ENCODE data around the gene INPP4A. TPM values are rescaled to one million over a fixed set of nuclear protein-coding genes. Genes with fewer than 3 reads are reported as not detected.

Gene INPP4A
- total and polyA plus RNA-seq, 8 donors, result 1.5 to 65.3 (median 12.2) TPM

DNA sequence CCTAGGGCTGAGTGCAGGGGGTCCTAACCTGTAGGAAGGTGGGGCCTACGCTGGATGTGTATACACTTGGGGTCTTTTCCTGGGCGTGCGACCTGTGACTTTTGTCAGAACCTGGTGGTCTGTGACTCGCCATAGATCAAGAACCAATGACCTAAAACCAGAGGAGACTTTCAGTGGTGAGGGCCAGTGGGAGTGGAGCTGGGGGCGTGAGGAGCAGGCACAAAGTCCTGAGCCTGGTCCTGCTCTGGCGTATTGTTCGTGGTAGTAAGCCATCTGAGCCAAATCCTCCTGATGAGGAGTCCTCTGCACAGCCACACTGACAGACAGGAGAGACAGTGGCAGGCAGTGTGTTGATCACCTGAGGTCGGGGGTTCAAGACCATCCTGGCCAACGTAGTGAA lies 8.9 kb downstream of the INPP4A start:
- H3K27me3 ChIP-seq, result no peaks in the 10 kb centered on the region
- H3K27ac ChIP-seq, result peak overlapping the region in 2 of 5 donors; percentile 68 to 74
- H3K4me3 ChIP-seq, result no peak overlapping the region
- intact Hi-C loops (cut with DNase I; ENCODE audit: low total_unique reads), result no loop called here
- DNase-seq, result no peak
- no peaks in the 10 kb centered on the region for H3K36me3 ChIP-seq
- WGBS, 5 donors, result 88 to 97% (median 96%) methylated on average over 9 of the region's 9 CpGs
- H3K9me3 ChIP-seq, result no peaks in the 10 kb centered on the region
- no peak for TF ChIP-seq POLR2AphosphoS5 (IDR thresholded peaks at IDR 0.05)
- TF ChIP-seq, protein P1, sequence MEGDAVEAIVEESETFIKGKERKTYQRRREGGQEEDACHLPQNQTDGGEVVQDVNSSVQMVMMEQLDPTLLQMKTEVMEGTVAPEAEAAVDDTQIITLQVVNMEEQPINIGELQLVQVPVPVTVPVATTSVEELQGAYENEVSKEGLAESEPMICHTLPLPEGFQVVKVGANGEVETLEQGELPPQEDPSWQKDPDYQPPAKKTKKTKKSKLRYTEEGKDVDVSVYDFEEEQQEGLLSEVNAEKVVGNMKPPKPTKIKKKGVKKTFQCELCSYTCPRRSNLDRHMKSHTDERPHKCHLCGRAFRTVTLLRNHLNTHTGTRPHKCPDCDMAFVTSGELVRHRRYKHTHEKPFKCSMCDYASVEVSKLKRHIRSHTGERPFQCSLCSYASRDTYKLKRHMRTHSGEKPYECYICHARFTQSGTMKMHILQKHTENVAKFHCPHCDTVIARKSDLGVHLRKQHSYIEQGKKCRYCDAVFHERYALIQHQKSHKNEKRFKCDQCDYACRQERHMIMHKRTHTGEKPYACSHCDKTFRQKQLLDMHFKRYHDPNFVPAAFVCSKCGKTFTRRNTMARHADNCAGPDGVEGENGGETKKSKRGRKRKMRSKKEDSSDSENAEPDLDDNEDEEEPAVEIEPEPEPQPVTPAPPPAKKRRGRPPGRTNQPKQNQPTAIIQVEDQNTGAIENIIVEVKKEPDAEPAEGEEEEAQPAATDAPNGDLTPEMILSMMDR (IDR thresholded peaks at IDR 0.05), result no peak
- TF ChIP-seq EP300 (IDR thresholded peaks at IDR 0.05), result no peak
- H3K4me1 ChIP-seq, result peaks cover 19 to 87% (median 56%) of the 10 kb centered on the region in 4 donors

DNA sequence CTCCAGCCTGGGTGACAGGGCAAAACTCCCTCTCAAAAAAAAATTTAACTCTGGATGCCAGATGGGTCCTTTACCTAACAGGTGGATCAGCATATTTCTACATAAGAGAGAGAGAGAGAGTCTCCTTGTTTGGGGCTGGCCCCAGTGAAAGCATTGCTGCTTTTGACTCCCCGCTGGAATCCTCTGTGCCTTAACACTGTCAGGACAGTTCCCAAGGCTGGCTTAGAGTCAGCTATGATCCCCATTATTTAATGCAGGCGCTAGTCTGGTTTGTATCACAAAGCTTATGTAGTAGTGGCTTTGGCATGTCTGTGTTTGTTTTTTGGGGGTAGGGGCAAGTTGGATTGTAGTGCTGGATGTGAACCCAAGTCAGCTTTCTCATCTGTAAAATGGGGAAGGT lies 9.4 kb downstream of the INPP4A start:
- no peaks in the 10 kb centered on the region for H3K27me3 ChIP-seq
- no peaks in the 10 kb centered on the region for H3K36me3 ChIP-seq
- WGBS, 5 donors, result 56 to 84% (median 77%) methylated on average over 2 of the region's 2 CpGs
- peak overlapping the region in 4 of 5 donors; percentile 54 to 74 (median 70) for H3K27ac ChIP-seq
- intact Hi-C loops (cut with DNase I; ENCODE audit: low total_unique reads), result no loop called here
- peaks cover 19 to 92% (median 57%) of the 10 kb centered on the region in 4 donors for H3K4me1 ChIP-seq
- H3K4me3 ChIP-seq, result no peak overlapping the region
- no peaks in the 10 kb centered on the region for H3K9me3 ChIP-seq
- no peak for TF ChIP-seq POLR2AphosphoS5 (IDR thresholded peaks at IDR 0.05)
- DNase-seq, result no peak

- no peaks in the 10 kb centered on the region for H3K36me3 ChIP-seq
- H3K4me3 ChIP-seq, result peak overlapping the region in 1 of 4 donors; percentile 2
- peaks cover 23 to 93% (median 63%) of the 10 kb centered on the region in 4 donors for H3K4me1 ChIP-seq
- H3K27ac ChIP-seq, result peak overlapping the region in 4 of 5 donors; percentile 54 to 74 (median 70)
- intact Hi-C loops (cut with DNase I; ENCODE audit: low total_unique reads), result no loop called here
- peak in 1 of 2 donors; percentile 65 for DNase-seq
- H3K27me3 ChIP-seq, result no peaks in the 10 kb centered on the region
- WGBS, 5 donors, result 45 to 67% (median 58%) methylated on average over 6 of the region's 6 CpGs
- TF ChIP-seq, protein P1 (IDR thresholded peaks at IDR 0.05), result no peak
- TF ChIP-seq POLR2A (IDR thresholded peaks at IDR 0.05) (no peak), EP300 (IDR thresholded peaks at IDR 0.05) (no peak), POLR2AphosphoS5 (IDR thresholded peaks at IDR 0.05) (no peak)
- no peaks in the 10 kb centered on the region for H3K9me3 ChIP-seq
Measured at GRCh38 chr2:98454500-98455235, 10.0 kb downstream of the INPP4A start.

DNA sequence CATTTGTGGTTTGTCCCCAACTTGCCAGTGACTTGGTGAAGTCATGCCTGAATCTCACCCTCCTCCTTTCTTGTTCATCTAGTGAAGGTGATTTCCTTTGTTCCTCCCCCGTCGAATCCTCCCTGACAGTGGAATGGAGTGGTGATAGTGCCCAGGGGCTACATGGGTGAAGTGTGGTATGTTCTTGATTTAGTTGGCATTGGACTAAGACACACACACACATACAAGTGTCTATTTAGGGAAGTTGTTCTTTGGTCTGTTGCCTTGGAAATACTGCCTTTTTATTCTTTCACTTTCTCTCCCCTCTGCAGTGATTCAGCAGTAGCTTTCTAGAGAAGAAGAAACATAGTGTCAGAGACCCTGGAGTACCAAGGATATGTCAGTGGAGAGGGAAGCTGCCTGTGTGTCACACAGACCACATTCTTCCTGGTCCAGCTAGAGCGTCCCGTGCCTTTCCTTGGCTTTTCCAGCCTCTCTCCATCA lies 10.9 kb downstream of the INPP4A start:
- Histone ChIP-seq H3K36me3 (no peaks in the 10 kb centered on the region), H3K9me3 (no peaks in the 10 kb centered on the region), H3K4me3 (peak overlapping the region in 1 of 4 donors; percentile 3), H3K27me3 (no peaks in the 10 kb centered on the region), H3K4me1 (peaks cover 28 to 97% (median 66%) of the 10 kb centered on the region in 4 donors), H3K27ac (peak overlapping the region in 4 of 5 donors; percentile 54 to 74 (median 70))
- TF ChIP-seq EP300 (IDR thresholded peaks at IDR 0.05) (no peak), POLR2A (IDR thresholded peaks at IDR 0.05) (no peak), POLR2AphosphoS5 (IDR thresholded peaks at IDR 0.05) (no peak)
- TF ChIP-seq, protein P1 (IDR thresholded peaks at IDR 0.05), result no peak
- WGBS, 5 donors, result 62 to 76% (median 72%) methylated on average over 4 of the region's 4 CpGs
- intact Hi-C loops (cut with DNase I; ENCODE audit: low total_unique reads), result no loop called here
- DNase-seq, result no peak
